Esophagus muscularis mucosa (tissue), 4 donors: ENCODE results near the gene FEZF2. TPM values are rescaled to one million over a fixed set of nuclear protein-coding genes. Genes with fewer than 3 reads are reported as not detected.

ENCODE experiments used
- DNase-seq: peaks from one replicate; pipeline ENCODE4 v3.0.0-alpha.2; 2017; ENCODE audit errors: extremely low spot score
- H3K27ac ChIP-seq, 4 donors: fragments of 200-600 bp; sonication (generic); replicated peaks in 1 of 4; 1 replicate in 3 of 4; 2 replicates in 1 of 4; pipeline ENCODE4 v1.5.1; 2016 to 2019; ENCODE audit warnings: mild to moderate bottlenecking in 1 of 4
- H3K27me3 ChIP-seq, 4 donors: fragments of 200-600 bp; sonication (generic); one replicate each; pipeline versions ENCODE4 v1.5.1 to v1.6.0; 2016 to 2019
- H3K36me3 ChIP-seq, 4 donors: fragments of 200-600 bp; sonication (generic); one replicate each; pipeline ENCODE4 v1.5.1; 2016 to 2019
- H3K4me1 ChIP-seq, 4 donors: fragments of 200-600 bp; sonication (generic); one replicate each; pipeline ENCODE4 v1.5.1; 2016 to 2019
- H3K4me3 ChIP-seq, 4 donors: fragments of 200-600 bp; sonication (generic); 1 replicate in 2 of 4; 2 replicates in 2 of 4; pipeline ENCODE4 v1.5.1; 2016 to 2019; ENCODE audit warnings: mild to moderate bottlenecking in 4 of 4, moderate library complexity in 1 of 4
- H3K9me3 ChIP-seq, 4 donors: fragments of 200-600 bp; sonication (generic); 1 replicate in 3 of 4; 2 replicates in 1 of 4; pipeline ENCODE4 v1.5.1; 2016 to 2019
- CTCF ChIP-seq, 3 experiments: fragments of 200-600 bp in 2 of 3; fragments of 450-650 bp in 1 of 3; sonication (generic) in 2 of 3; IDR thresholded peaks; one replicate each; pipeline ENCODE4 v1.5.1; 2017 to 2019; ENCODE audit warnings: antibody characterized with exemption in 3 of 3, mild to moderate bottlenecking in 2 of 3, moderate library complexity in 1 of 3
- EP300 ChIP-seq: sonication (generic); formaldehyde crosslinking; IDR thresholded peaks from one replicate; pipeline ENCODE4 v1.6.1; 2017; ENCODE audit warnings: antibody characterized with exemption
- POLR2A ChIP-seq: fragments of 450-650 bp; IDR thresholded peaks from one replicate; pipeline ENCODE4 v1.6.1; 2017; ENCODE audit warnings: antibody characterized with exemption, moderate library complexity, mild to moderate bottlenecking, low read depth
- POLR2AphosphoS5 ChIP-seq, 2 donors: sonication (generic); formaldehyde crosslinking; IDR thresholded peaks; one replicate each; pipeline ENCODE4 v1.6.1; 2017; ENCODE audit warnings: antibody characterized with exemption in 2 of 2
- WGBS: methylation state at CpG from one replicate; pipeline ENCODE4 v1.1.5; 2018; 5-methylcytosine and 5-hydroxymethylcytosine counted together
- intact Hi-C: fragments of 100-400 bp; cut with DNase I; formaldehyde crosslinking; loops from one replicate; pipeline ENCODE4 v1.15.1; 2023
- total RNA-seq, 4 donors: library from RNA; depleted of rRNA; stranded (reverse); fragments of >200 nt; gene quantifications; one replicate each; pipeline versions ENCODE4 v1.1.0 to v1.2.1, GENCODE V29; 2016

Gene FEZF2
- total RNA-seq, 4 donors from 2014 or later = not detected

DNA sequence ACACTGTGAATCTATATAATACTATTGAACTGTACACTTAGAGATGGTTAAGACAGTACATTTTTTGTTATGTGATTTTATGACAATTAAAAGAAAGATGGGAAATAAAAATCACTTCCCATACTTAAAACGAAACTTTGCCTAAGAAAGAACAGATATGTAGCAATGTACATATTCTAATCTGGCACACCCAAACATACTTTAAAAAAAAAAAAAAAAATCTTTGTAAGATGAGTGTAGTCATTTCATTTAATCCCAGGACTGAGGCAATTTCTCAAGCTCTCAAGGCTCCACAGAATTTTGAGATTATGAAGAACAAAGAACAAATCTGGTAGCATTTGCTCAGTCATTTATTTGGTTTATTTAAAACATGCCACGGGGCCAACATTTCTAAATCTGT is 40.3 kb upstream of the FEZF2 start:
- intact Hi-C loops = no loop called here
- H3K4me3 ChIP-seq = no peak overlapping the region
- no peak overlapping the region for H3K27ac ChIP-seq
- TF ChIP-seq CTCF (IDR thresholded peaks at IDR 0.05) (no peak), EP300 (no peak), POLR2AphosphoS5 (IDR thresholded peaks at IDR 0.05) (no peak), POLR2A (no peak)
- H3K4me1 ChIP-seq = no peaks in the 10 kb centered on the region
- 65% methylated on average over 2 of the region's 2 CpGs for WGBS
- no peaks in the 10 kb centered on the region for H3K27me3 ChIP-seq
- no peaks in the 10 kb centered on the region for H3K36me3 ChIP-seq
- no peaks in the 10 kb centered on the region for H3K9me3 ChIP-seq
- DNase-seq = no peak

DNA sequence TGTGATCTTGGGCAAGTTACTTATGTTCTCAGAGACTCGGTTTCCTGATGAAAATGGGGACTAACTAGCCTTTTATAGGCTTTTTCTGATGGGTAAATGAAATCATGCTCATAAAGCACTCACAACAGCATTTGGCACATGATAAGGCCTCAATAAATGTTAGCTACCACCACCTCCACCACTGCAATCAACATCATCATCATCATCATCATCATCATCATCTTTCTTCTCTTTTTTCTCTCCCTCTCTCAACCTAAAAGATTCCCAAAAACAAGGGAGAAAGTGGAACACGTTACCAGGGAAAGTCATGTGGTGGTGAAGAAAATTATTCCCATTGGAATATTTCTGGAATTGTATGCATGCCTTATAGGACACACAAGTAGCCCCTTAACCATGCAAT is 33.6 kb upstream of the FEZF2 start:
- H3K4me1 ChIP-seq = no peaks in the 10 kb centered on the region
- intact Hi-C loops = no loop called here
- no peaks in the 10 kb centered on the region for H3K36me3 ChIP-seq
- TF ChIP-seq POLR2A (no peak), POLR2AphosphoS5 (IDR thresholded peaks at IDR 0.05) (no peak), CTCF (IDR thresholded peaks at IDR 0.05) (no peak), EP300 (no peak)
- no peaks in the 10 kb centered on the region for H3K9me3 ChIP-seq
- DNase-seq = no peak
- 84% methylated on average over 2 of the region's 2 CpGs for WGBS
- H3K27me3 ChIP-seq = no peaks in the 10 kb centered on the region
- H3K4me3 ChIP-seq = no peak overlapping the region
- no peak overlapping the region for H3K27ac ChIP-seq

DNA sequence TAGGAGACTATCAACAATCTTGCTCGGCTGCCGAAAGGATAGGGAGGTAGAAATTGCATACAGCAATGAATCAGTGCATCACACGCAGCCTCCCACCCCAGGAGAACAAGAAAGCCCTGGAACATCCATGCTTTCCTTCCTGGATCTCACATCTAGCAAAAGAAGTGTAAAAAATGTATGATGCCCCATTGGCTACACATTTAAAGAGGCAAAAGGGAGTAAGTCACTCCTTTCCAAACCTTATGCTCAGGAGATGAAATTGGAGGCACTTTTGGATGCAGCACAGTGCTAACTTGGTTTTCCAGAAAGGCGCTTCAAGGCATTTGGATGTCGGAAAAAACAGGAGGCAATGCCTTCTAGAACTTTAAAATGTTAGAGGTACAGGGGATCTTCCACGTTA is 32.2 kb upstream of the FEZF2 start:
- H3K9me3 ChIP-seq = no peaks in the 10 kb centered on the region
- H3K27ac ChIP-seq = no peak overlapping the region
- TF ChIP-seq CTCF (IDR thresholded peaks at IDR 0.05) = no peak
- TF ChIP-seq POLR2A = no peak
- TF ChIP-seq POLR2AphosphoS5 (IDR thresholded peaks at IDR 0.05) = no peak
- no peak for TF ChIP-seq EP300
- no peak overlapping the region for H3K4me3 ChIP-seq
- intact Hi-C loops = no loop called here
- no peaks in the 10 kb centered on the region for H3K27me3 ChIP-seq
- no peaks in the 10 kb centered on the region for H3K36me3 ChIP-seq
- no peaks in the 10 kb centered on the region for H3K4me1 ChIP-seq
- WGBS = 80% methylated on average over 6 of the region's 6 CpGs
- no peak for DNase-seq

GRCh38 chr3:62405135-62405534 is 31.8 kb upstream of the FEZF2 start:
- 85% methylated on average over 5 of the region's 6 CpGs for WGBS
- no peaks in the 10 kb centered on the region for H3K9me3 ChIP-seq
- intact Hi-C loops = no loop called here

More at GRCh38 chr3:62405135-62405534, 31.8 kb upstream of the FEZF2 start:
- no peak overlapping the region for H3K27ac ChIP-seq
- no peaks in the 10 kb centered on the region for H3K27me3 ChIP-seq
- no peaks in the 10 kb centered on the region for H3K36me3 ChIP-seq
- TF ChIP-seq CTCF (IDR thresholded peaks at IDR 0.05) (no peak), POLR2AphosphoS5 (IDR thresholded peaks at IDR 0.05) (no peak), POLR2A (no peak), EP300 (no peak)
- no peaks in the 10 kb centered on the region for H3K4me1 ChIP-seq
- no peak overlapping the region for H3K4me3 ChIP-seq
- no peak for DNase-seq
